Endothelial cell of umbilical vein (primary cell): ENCODE results near the gene C20orf173. TPM values are rescaled to one million over a fixed set of nuclear protein-coding genes. Genes with fewer than 3 reads are reported as not detected.

ENCODE experiments used
- BruUV-seq: library from RNA; stranded (reverse); fragments of 400-500 nt; replicated peaks from 2 replicates; lab custom pipeline; 2021; lab: Mats Ljungman, UMichigan
- CTCF ChIA-PET: fragments of 300-600, 350-600 bp; sonication (Branson Sonifier 250); formaldehyde crosslinking; loops from one replicate; lab custom pipeline; 2021; ENCODE audit warnings: antibody characterized with exemption, inconsistent platforms; lab: Charles Lee
- POLR2A ChIA-PET: fragments of 300-600, 350-600 bp; sonication (Branson Sonifier 250); formaldehyde crosslinking; loops from one replicate; lab custom pipeline; 2021; ENCODE audit warnings: antibody characterized with exemption, inconsistent platforms; lab: Charles Lee
- DNase-seq: peaks from one replicate; pipeline ENCODE4 v3.0.0-alpha.2; 2011; ENCODE audit warnings: low read depth, low spot score
- FAIRE-seq: peaks from 2 replicates; lab custom pipeline; 2011; peaks lifted over from hg19 to GRCh38; lab: Jason Lieb, UNC
- H2AFZ ChIP-seq: 2 replicates; pipeline ENCODE4 v1.6.0; 2012; ENCODE audit warnings: low read depth, low read length, control low read depth, inconsistent platforms
- H3K27ac ChIP-seq: 2 replicates; pipeline ENCODE4 v1.5.1; 2011; ENCODE audit warnings: low read depth, mild to moderate bottlenecking, control low read depth, low read length, moderate library complexity; ENCODE audit not compliant: insufficient read depth
- H3K27me3 ChIP-seq, 2 experiments: 2 replicates each; pipeline versions ENCODE4 v1.6.0 to v1.6.1; 2011; ENCODE audit warnings: low read length in 2 of 2, mixed read lengths in 1 of 2; ENCODE audit not compliant: control insufficient read depth in 2 of 2, insufficient read depth in 2 of 2
- H3K36me3 ChIP-seq, 2 experiments: 2 replicates in 1 of 2; 3 replicates in 1 of 2; pipeline ENCODE4 v1.5.1; 2011; ENCODE audit warnings: low read length in 2 of 2, mild to moderate bottlenecking in 1 of 2, moderate library complexity in 1 of 2; ENCODE audit not compliant: control insufficient read depth in 2 of 2, insufficient read depth in 2 of 2; ENCODE audit errors: extremely low read depth in 1 of 2
- H3K4me1 ChIP-seq: 3 replicates; pipeline ENCODE4 v1.5.1; 2011; ENCODE audit warnings: mild to moderate bottlenecking, low read length; ENCODE audit not compliant: control insufficient read depth, insufficient read depth; ENCODE audit errors: extremely low read depth
- H3K4me2 ChIP-seq: 2 replicates; pipeline ENCODE4 v1.6.1; 2011; ENCODE audit warnings: low read length, control low read depth, mixed read lengths; ENCODE audit not compliant: insufficient read depth
- H3K4me3 ChIP-seq, 3 experiments: fragments of 200-600 bp in 1 of 3; sonication (generic), shearing (Covaris generic) in 1 of 3; replicated peaks in 1 of 3; 2 replicates each; pipeline ENCODE4 v1.5.1; 2011 to 2016; ENCODE audit warnings: control low read depth in 3 of 3, low read length in 3 of 3, mild to moderate bottlenecking in 2 of 3, inconsistent platforms in 1 of 3, low read depth in 1 of 3, moderate library complexity in 1 of 3; ENCODE audit not compliant: insufficient read depth in 1 of 3
- H3K79me2 ChIP-seq: 2 replicates; pipeline ENCODE4 v1.6.0; 2012; ENCODE audit warnings: low read length, inconsistent platforms; ENCODE audit not compliant: control insufficient read depth, insufficient read depth
- H3K9ac ChIP-seq: replicated peaks from 2 replicates; pipeline ENCODE3; 2011; ENCODE audit warnings: low read length, control low read depth; ENCODE audit not compliant: insufficient read depth; ENCODE audit errors: extremely low read depth
- H3K9me1 ChIP-seq: replicated peaks from 3 replicates; pipeline ENCODE4 v1.6.0; 2011; ENCODE audit warnings: mild to moderate bottlenecking, low read length; ENCODE audit not compliant: control insufficient read depth, insufficient read depth; ENCODE audit errors: extremely low read depth
- H3K9me3 ChIP-seq: replicated peaks from 2 replicates; pipeline ENCODE4 v1.5.1; 2012; ENCODE audit warnings: low read length, inconsistent platforms; ENCODE audit not compliant: control insufficient read depth, insufficient read depth
- H4K20me1 ChIP-seq: replicated peaks from 2 replicates; pipeline ENCODE3; 2011; ENCODE audit warnings: mild to moderate bottlenecking, low read length; ENCODE audit not compliant: control insufficient read depth, insufficient read depth; ENCODE audit errors: extremely low read depth
- CTCF ChIP-seq, 2 donors: IDR thresholded peaks; 1 replicate in 1 of 2; 2 replicates in 1 of 2; pipeline ENCODE4 v1.5.1; 2011; ENCODE audit warnings: low read length in 2 of 2, mild to moderate bottlenecking in 2 of 2, moderate library complexity in 2 of 2, control low read depth in 1 of 2, inconsistent platforms in 1 of 2, low read depth in 1 of 2; ENCODE audit not compliant: insufficient read depth in 1 of 2; ENCODE audit errors: extremely low read depth in 1 of 2
- EZH2 ChIP-seq: IDR thresholded peaks from 2 replicates; pipeline ENCODE4 v1.6.1; 2012; ENCODE audit warnings: borderline replicate concordance, low read depth, mild to moderate bottlenecking, moderate library complexity, low read length, inconsistent platforms; ENCODE audit not compliant: severe bottlenecking
- FOS ChIP-seq: IDR thresholded peaks from 2 replicates; pipeline ENCODE4 v1.6.1; 2011; ENCODE audit warnings: mild to moderate bottlenecking, low read length, moderate library complexity, borderline replicate concordance; ENCODE audit not compliant: insufficient read depth
- GATA2 ChIP-seq: IDR thresholded peaks from 2 replicates; pipeline ENCODE4 v1.7.0; 2011; ENCODE audit warnings: low read depth, mild to moderate bottlenecking, moderate library complexity, mixed read lengths, low read length; ENCODE audit not compliant: insufficient read length, insufficient read depth
- JUN ChIP-seq: IDR thresholded peaks from 2 replicates; pipeline ENCODE4 v1.6.1; 2011; ENCODE audit warnings: borderline replicate concordance, low read depth; ENCODE audit not compliant: insufficient read length, insufficient read depth
- MAX ChIP-seq: IDR thresholded peaks from 2 replicates; pipeline ENCODE4 v1.6.1; 2011; ENCODE audit not compliant: insufficient read depth, insufficient read length
- MYC ChIP-seq: IDR thresholded peaks from one replicate; pipeline ENCODE4 v1.6.1; 2011; ENCODE audit warnings: mild to moderate bottlenecking, low read depth, low read length
- POLR2A ChIP-seq: IDR thresholded peaks from 2 replicates; pipeline ENCODE4 v1.6.1; 2012; ENCODE audit warnings: low read depth, mild to moderate bottlenecking, control low read depth, low read length
- POLR2AphosphoS5 ChIP-seq: IDR thresholded peaks from 2 replicates; pipeline ENCODE4 v1.6.1; 2012; ENCODE audit warnings: low read depth, mild to moderate bottlenecking, control low read depth, low read length, moderate library complexity; ENCODE audit not compliant: insufficient read depth
- dilution Hi-C: fragments of 300-500 bp; cut with MboI; formaldehyde crosslinking; loops from one replicate; pipeline ENCODE4 v1.15.0; 2019; ENCODE audit warnings: low sequenced_read_pairs; ENCODE audit not compliant: extremely low pct_ligation_motif_present
- intact Hi-C: fragments of 100-400 bp; cut with micrococcal nuclease; formaldehyde crosslinking; loops from one replicate; pipeline ENCODE4 v1.10.0; 2022
- polyA plus RNA-seq, 4 experiments: library from polyadenylated mRNA; depleted of rRNA in 3 of 4; stranded (reverse) in 3 of 4; unstranded in 1 of 4; fragments of >200 nt; gene quantifications; 2 replicates each; pipeline versions ENCODE4 v1.2.1 to v1.2.3, GENCODE V29; 2011 to 2012; ENCODE audit warnings: missing spikeins in 1 of 4
- total RNA-seq: library from RNA; stranded (reverse); gene quantifications from 2 replicates; pipeline ENCODE4 v1.2.3, GENCODE V29; 2021

The C20orf173 gene
- total and polyA plus RNA-seq, 2 donors (not counting 3 experiments of a cell fraction or from before 2014, with no cell fraction given): not detected

- Histone ChIP-seq H4K20me1 (no peaks in the 10 kb centered on the region), H3K4me3 (no peak overlapping the region), H3K27me3 (no peaks in the 10 kb centered on the region), H3K9ac (no peak overlapping the region), H3K4me2 (no peak overlapping the region), H3K36me3 (peaks cover 5 to 46% of the 10 kb centered on the region in 2 experiments), H3K79me2 (no peaks in the 10 kb centered on the region), H2AFZ (no peak overlapping the region), H3K4me1 (no peaks in the 10 kb centered on the region), H3K27ac (no peak overlapping the region), H3K9me1 (no peaks in the 10 kb centered on the region), H3K9me3 (no peaks in the 10 kb centered on the region)
- CTCF ChIA-PET: interaction anchor here (1.2 kb wide), 1 partner anchor 9 kb away, joined by 3 read pairs; no protein-coding TSS in a partner anchor
- dilution Hi-C loops: no loop called here
- BruUV-seq: no TSS peak
- DNase-seq (no peak), FAIRE-seq (no peak)
- no peak for TF ChIP-seq CTCF (IDR thresholded peaks at IDR 0.05; ENCODE audit: extremely low read depth in 1 of 2, insufficient read depth in 1 of 2, low read depth in 1 of 2, low read length in 2 of 2)
- no peak for TF ChIP-seq MYC
- no peak for TF ChIP-seq JUN
- TF ChIP-seq EZH2: no peak
- no peak for TF ChIP-seq POLR2A
- no peak for TF ChIP-seq MAX
- no peak for TF ChIP-seq FOS
- TF ChIP-seq POLR2AphosphoS5: no peak
- TF ChIP-seq GATA2: no peak
- intact Hi-C loops: no loop called here
- POLR2A ChIA-PET: no interaction called here
These were observed 23.3 kb downstream of the C20orf173 start for GRCh38 chr20:35506179-35506578.
